Measurements from ENCODE around the gene ASIC3. TPM values are rescaled to one million over a fixed set of nuclear protein-coding genes. Genes with fewer than 3 reads are reported as not detected.

The ASIC3 gene
- polyA plus RNA-seq, 2 of the 4 experiments (the other 2 are of a cell fraction), result 4.1 to 9.8 TPM

- FAIRE-seq, result no peak
- H3K4me2 ChIP-seq, result no peak overlapping the region
- H3K9me3 ChIP-seq, result no peaks in the 10 kb centered on the region
- H3K27ac ChIP-seq, result no peak overlapping the region
- WGBS (ENCODE audit: missing lambda C conversion rate), result 90% methylated on average over 21 of the region's 22 CpGs
- peaks cover 33% of the 10 kb centered on the region for H3K4me1 ChIP-seq
- no peak for ATAC-seq
- no peak for DNase-seq (ENCODE audit: low read depth in 1 of 2, low spot score in 1 of 2)
- no peak for TF ChIP-seq SMC3 (IDR thresholded peaks at IDR 0.05)
- TF ChIP-seq NR3C1 (IDR thresholded peaks at IDR 0.05), result no peak
- CTCF ChIA-PET, result interaction anchor here (0.6 to 27.1 kb wide), 13 partner anchors 9 to 92 kb away, joined by 3 to 412 read pairs (median 4); partner anchors contain the start of gene AGAP3
- no peak overlapping the region for H3K4me3 ChIP-seq
- POLR2A ChIA-PET, result interaction anchor here (3.7 kb wide), 1 partner anchor 13 kb away, joined by 20 read pairs; no protein-coding TSS in a partner anchor
Measured at GRCh38 chr7:151075978-151076426, 27.7 kb downstream of the ASIC3 start.

- H3K9me3 ChIP-seq, result no peaks in the 10 kb centered on the region
- FAIRE-seq, result no peak
- peaks cover 44% of the 10 kb centered on the region for H3K4me1 ChIP-seq
- peak; percentile 69 to 70 for DNase-seq (ENCODE audit: low read depth in 1 of 2, low spot score in 1 of 2)
- 84% methylated on average over 18 of the region's 33 CpGs for WGBS (ENCODE audit: missing lambda C conversion rate)
- H3K4me2 ChIP-seq, result no peak overlapping the region
- no peak overlapping the region for H3K4me3 ChIP-seq
- H3K27ac ChIP-seq, result peak overlapping the region in 1 of 2 experiments; percentile 4; a peak in 2 of 6 replicates
- peak; percentile 33 to 51 for ATAC-seq
- ChIA-PET CTCF (interaction anchor here (0.8 to 27.1 kb wide), 9 partner anchors 9 to 76 kb away, joined by 3 to 412 read pairs (median 5); partner anchors contain the start of gene AGAP3), POLR2A (interaction anchor here (3.7 kb wide), 1 partner anchor 14 kb away, joined by 20 read pairs; no protein-coding TSS in a partner anchor)
- no peak for TF ChIP-seq ZFP36 (IDR thresholded peaks at IDR 0.05; ENCODE audit: borderline replicate concordance, partially characterized antibody)
- TF ChIP-seq USF2 (IDR thresholded peaks at IDR 0.05), result no peak
- no peak for TF ChIP-seq FOSL2 (IDR thresholded peaks at IDR 0.05)
- no peak for TF ChIP-seq FOSL2 (CRISPR knock-in tag; IDR thresholded peaks at IDR 0.05)
- TF ChIP-seq HEYL (CRISPR knock-in tag; IDR thresholded peaks at IDR 0.05), result no peak
- TF ChIP-seq SMC3 (IDR thresholded peaks at IDR 0.05), result no peak
- no peak for TF ChIP-seq ESRRA (IDR thresholded peaks at IDR 0.05; ENCODE audit: borderline replicate concordance, low read length)
- TF ChIP-seq POLR2A (IDR thresholded peaks at IDR 0.05; ENCODE audit: low read length), result 0 out of 2 replicates have a peak, but pooled peaks have one; percentile 2
- TF ChIP-seq PHF8 (IDR thresholded peaks at IDR 0.05; ENCODE audit: borderline replicate concordance, low read depth), result no peak
- TF ChIP-seq MAX (IDR thresholded peaks at IDR 0.05), result 0 out of 2 replicates have a peak, but pooled peaks have one; percentile 24
- TF ChIP-seq FOXS1 (CRISPR knock-in tag; IDR thresholded peaks at IDR 0.05), result no peak
- no peak for TF ChIP-seq NPAS2 (CRISPR knock-in tag; IDR thresholded peaks at IDR 0.05; ENCODE audit: borderline replicate concordance)
- TF ChIP-seq RCOR1 (IDR thresholded peaks at IDR 0.05; ENCODE audit: low read depth, low read length), result no peak
- TF ChIP-seq KDM5A (IDR thresholded peaks at IDR 0.05), result no peak
- no peak for TF ChIP-seq TFCP2L1 (CRISPR knock-in tag; IDR thresholded peaks at IDR 0.05)
- no peak for TF ChIP-seq MYC (IDR thresholded peaks at IDR 0.05; ENCODE audit: borderline replicate concordance, low read length)
- no peak for TF ChIP-seq RFX5 (IDR thresholded peaks at IDR 0.05)
- no peak for TF ChIP-seq TP53 (CRISPR knock-in tag; IDR thresholded peaks at IDR 0.05)
- TF ChIP-seq ATOH8 (CRISPR knock-in tag; IDR thresholded peaks at IDR 0.05; ENCODE audit: low read depth), result no peak
- no peak for TF ChIP-seq RNF2 (IDR thresholded peaks at IDR 0.05; ENCODE audit: borderline replicate concordance, low read depth)
- no peak for TF ChIP-seq CHD2 (IDR thresholded peaks at IDR 0.05; ENCODE audit: low read length, partially characterized antibody)
- no peak for TF ChIP-seq NR3C1 (IDR thresholded peaks at IDR 0.05)
- no peak for TF ChIP-seq EHF (CRISPR knock-in tag; IDR thresholded peaks at IDR 0.05)
- TF ChIP-seq RAD21 (conservative IDR thresholded peaks at IDR 0.05 in 1 of 2, IDR thresholded peaks at IDR 0.05 in 1 of 2), result 0 out of 5 replicates have a peak, but pooled peaks of 1 of the 2 experiments have one; percentile 10
- no peak for TF ChIP-seq EHMT2 (IDR thresholded peaks at IDR 0.05; ENCODE audit: low read depth)
- TF ChIP-seq ZC3H11A (IDR thresholded peaks at IDR 0.05), result no peak
- no peak for TF ChIP-seq HOXB5 (CRISPR knock-in tag; IDR thresholded peaks at IDR 0.05)
- TF ChIP-seq E2F6 (IDR thresholded peaks at IDR 0.05; ENCODE audit: borderline replicate concordance, low read depth), result no peak
- TF ChIP-seq CBX8 (IDR thresholded peaks at IDR 0.05), result no peak
- no peak for TF ChIP-seq JUNB (IDR thresholded peaks at IDR 0.05)
- TF ChIP-seq JUN (IDR thresholded peaks at IDR 0.05), result 0 out of 5 replicates have a peak, but pooled peaks of 1 of the 2 experiments have one; percentile 44
- no peak for TF ChIP-seq BCL3 (IDR thresholded peaks at IDR 0.05)
- no peak for TF ChIP-seq HOXA7 (CRISPR knock-in tag; IDR thresholded peaks at IDR 0.05)
- TF ChIP-seq SREBF2 (IDR thresholded peaks at IDR 0.05), result no peak
- no peak for TF ChIP-seq BHLHE40 (IDR thresholded peaks at IDR 0.05; ENCODE audit: low read depth, low read length)
Measured at GRCh38 chr7:151076863-151077704, 28.8 kb downstream of the ASIC3 start.

All from A549 (cell line).